Tibial nerve (tissue), 3 donors: ENCODE results near the gene CAND1.

Source experiments
- EP300 ChIP-seq, 2 donors: sonication (generic); formaldehyde crosslinking; IDR thresholded peaks; one replicate each; pipeline ENCODE4 v1.6.1; 2017; ENCODE audit warnings: antibody characterized with exemption in 2 of 2, mild to moderate bottlenecking in 1 of 2
- POLR2A ChIP-seq, 2 donors: fragments of 450-650 bp; IDR thresholded peaks; one replicate each; pipeline ENCODE4 v1.6.1; 2017; ENCODE audit warnings: antibody characterized with exemption in 2 of 2, mild to moderate bottlenecking in 2 of 2, moderate library complexity in 2 of 2

- TF ChIP-seq EP300 (IDR thresholded peaks at IDR 0.05) (no peak), POLR2A (IDR thresholded peaks at IDR 0.05) (no peak)
Observed at GRCh38 chr12:67344979-67345710, 76.0 kb downstream of the CAND1 start.
